Heart right ventricle (tissue), 16 donors: Measurements from ENCODE around the gene NAA20. TPM values are rescaled to one million over a fixed set of nuclear protein-coding genes. Genes with fewer than 3 reads are reported as not detected.
A peak's percentile ranks its signal among the peaks of the same experiment; 100 is the strongest.

Experiments used
- ATAC-seq, 8 donors: fragments of 200-7000 bp; cut with Tn5 transposase; one replicate each; pipeline ENCODE4 v1.9.1; 2020; ENCODE audit warnings: mild to moderate bottlenecking in 8 of 8, moderate library complexity in 8 of 8, moderate number of reproducible peaks in 1 of 8
- DNase-seq, 2 donors: peaks; one replicate each; pipeline ENCODE4 v3.0.0-alpha.2; 2020
- H3K27ac ChIP-seq, 10 donors: fragments of 200-600 bp; sonication (generic) in 2 of 10; one replicate each; pipeline versions ENCODE4 v1.5.0 to v1.8.0; 2020 to 2022; ENCODE audit warnings: mild to moderate bottlenecking in 3 of 10
- H3K27me3 ChIP-seq, 7 donors: fragments of 200-600 bp; one replicate each; pipeline ENCODE4 v1.8.0; 2021 to 2022; ENCODE audit warnings: mild to moderate bottlenecking in 2 of 7
- H3K36me3 ChIP-seq, 9 donors: fragments of 200-600 bp; sonication (generic) in 1 of 9; one replicate each; pipeline versions ENCODE4 v1.5.0 to v1.8.0; 2020 to 2022; ENCODE audit warnings: mild to moderate bottlenecking in 2 of 9
- H3K4me1 ChIP-seq, 9 donors: fragments of 200-600 bp; sonication (generic) in 1 of 9; one replicate each; pipeline versions ENCODE4 v1.5.0 to v1.8.0; 2020 to 2022; ENCODE audit warnings: mild to moderate bottlenecking in 4 of 9
- H3K4me3 ChIP-seq, 10 donors: fragments of 200-600 bp; sonication (generic) in 2 of 10; one replicate each; pipeline versions ENCODE4 v1.5.0 to v1.8.0; 2020 to 2022; ENCODE audit warnings: mild to moderate bottlenecking in 7 of 10, moderate library complexity in 2 of 10
- H3K9me3 ChIP-seq, 11 donors: fragments of 200-600 bp in 10 of 11; sonication (generic) in 2 of 11; one replicate each; pipeline versions ENCODE4 v1.5.0 to v1.8.0; 2013 to 2022; ENCODE audit warnings: mild to moderate bottlenecking in 2 of 11, control low read depth in 1 of 11, moderate library complexity in 1 of 11
- CTCF ChIP-seq, 9 donors: fragments of 200-600 bp; sonication (generic) in 2 of 9; IDR thresholded peaks; one replicate each; pipeline versions ENCODE4 v1.5.0 to v1.8.0; 2021 to 2022; ENCODE audit warnings: antibody characterized with exemption in 9 of 9, mild to moderate bottlenecking in 5 of 9, moderate library complexity in 1 of 9
- WGBS, 2 donors: extraction: QIAGEN DNeasy Blood & Tissue Kit; methylation state at CpG; one replicate each; pipeline ENCODE4 v1.1.7; 2013; ENCODE audit warnings: inconsistent platforms in 1 of 2; 5-methylcytosine and 5-hydroxymethylcytosine counted together
- intact Hi-C, 10 donors: fragments of 100-400 bp; cut with DNase I; formaldehyde crosslinking; loops; one replicate each; pipeline versions ENCODE4 v1.11.1 to v1.14.2; 2022
- long read RNA-seq, 3 donors: library from polyadenylated mRNA; unstranded; transcript quantifications; one replicate each; pipeline ENCODE4 v2.0.0, GENCODE V29; 2020 to 2021
- polyA plus RNA-seq, 2 donors: library from polyadenylated mRNA; stranded (reverse); fragments of 200-250 nt; gene quantifications; one replicate each; pipeline ENCODE4 v1.2.3, GENCODE V29; 2013
- total RNA-seq, 10 donors: library from RNA; stranded (reverse); fragmentation: NEBNext Ultra II Directional in 3 of 10; extraction: Animal tissue kit (Norgen Biotek cat#: 25700) in 3 of 10; gene quantifications; one replicate each; pipeline versions ENCODE4 v1.2.1 to v1.2.4, GENCODE V29; 2021 to 2023
- donor health status: Arrhythmogenic right ventricular cardiomyopathy.
- donor health status: ischemic (EF 13 %, LVEDD 7.1; RV severe dilation, severe dysfunction).
- donor health status: healthy with polysubstance abuse.
- donor health status: DM: no; HTN: yes; CAD: no.
- donor health status: DM: no; HTN: no; CAD: no.
- donor health status: ischemic (EF 25% LVEDD 6.9; RV normal size, moderate dysfunction).
- donor health status: ischemic (EF 25% LVEDD 5.7; RV mildly dilated, moderate dysfunction).
- donor health status: healthy.
- donor health status: DM: yes; HTN: yes; CAD: no.
- donor health status: Ischemic cardiomyopathy.
- donor health status: ischemic (EF 35%, LVEDD 5.7; RV mildly dilated, moderate dysfunction).
- donor health status: nonischemic (EF 11% LVEDD 7.7; RV severe dilation, severe dysfunction).
- donor health status: DM: yes; HTN: yes; CAD: no.
- donor health status: PGD.
- donor health status: ischemic (EF 29% LVEDD 5.4; RV normal size, mild dysfunction).
- donor health status: nonischemic (EF 23%, LVEDD 6.1; RV moderate dilation, normal function).

Gene NAA20
- total RNA-seq (10 to 100 TPM; 53.7 to 68.0 (median 62.5) TPM), polyA plus RNA-seq (10 to 100 TPM; 96.4 to 98.1 TPM)
- long read RNA-seq, donor 1, transcript NAA20-202 (6 exons, 1,260 nt), result major isoform, 54 of 66 reads
- long read RNA-seq, donor 1, partial matches to known transcripts, result 4 of 66 reads
- long read RNA-seq, donor 1, other reads (novel, unspliced or antisense), result 8 of 66 reads
- long read RNA-seq, donor 2, transcript NAA20-202 (6 exons, 1,260 nt), result major isoform, 42 of 51 reads
- long read RNA-seq, donor 2, partial matches to known transcripts, result 4 of 51 reads
- long read RNA-seq, donor 2, other reads (novel, unspliced or antisense), result 5 of 51 reads
- long read RNA-seq, donor 3, transcript NAA20-202 (6 exons, 1,260 nt), result major isoform, 57 of 86 reads
- long read RNA-seq, donor 3, partial matches to known transcripts, result 5 of 86 reads
- long read RNA-seq, donor 3, other reads (novel, unspliced or antisense), result 22 of 86 reads

GRCh38 chr20:20017001-20017843 lies at the start of gene NAA20:
Gene NAA20 (plus strand): TSS chr20:20017362. CDS start chr20:20017397, 35 bp downstream.
- peaks cover 2 to 59% (median 41%) of the 10 kb centered on the region in 9 donors for H3K4me1 ChIP-seq
- no peaks in the 10 kb centered on the region for H3K9me3 ChIP-seq
- intact Hi-C loops, result loop anchor here in 1 of 10 donors (5.0 kb wide), 1 partner anchor 325 kb away; no protein-coding TSS in a partner anchor
- DNase-seq (peak; percentile 94), ATAC-seq (peak; percentile 98 to 99 (median 99))
- TF ChIP-seq CTCF (IDR thresholded peaks at IDR 0.05), result peak; percentile 63 to 86 (median 77)
- H3K27ac ChIP-seq, result peak within 1 kb of the TSS; percentile 54 to 91 (median 82)
- WGBS, 2 donors, result 0 to 1% methylated on average over 80 to 81 of the region's 81 CpGs
- no peaks in the 10 kb centered on the region for H3K27me3 ChIP-seq
- H3K4me3 ChIP-seq, result peak within 1 kb of the TSS; percentile 66 to 98 (median 94)
- peaks cover 0 to 18% (median 0%) of the 10 kb centered on the region in 9 donors for H3K36me3 ChIP-seq

GRCh38 chr20:19967445-19967844 lies 49.7 kb upstream of the NAA20 start:
- peak in 3 of 8 donors; percentile 17 to 32 (median 27) for ATAC-seq

DNA sequence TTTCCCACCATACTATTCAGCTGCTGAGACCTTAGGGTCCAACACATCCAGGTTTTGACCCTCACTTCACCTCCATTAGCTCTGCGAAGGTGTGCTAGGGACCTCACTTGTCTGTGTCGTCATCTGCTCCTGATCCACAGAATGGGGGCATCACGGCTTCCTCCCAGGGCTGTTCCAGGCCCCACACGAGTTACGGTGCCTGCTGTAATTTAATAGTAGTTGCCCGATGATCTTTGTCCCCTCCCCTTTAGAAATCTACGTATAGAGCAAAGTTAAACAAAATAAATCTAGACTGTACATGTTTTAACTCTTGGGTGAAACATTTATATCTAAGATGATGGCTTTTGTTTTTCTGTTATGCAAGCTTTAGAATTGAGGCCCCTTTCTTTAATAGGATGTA lies 49.1 kb upstream of the NAA20 start:
- ATAC-seq, result no peak

More at GRCh38 chr20:19967445-19967844, 49.7 kb upstream of the NAA20 start:
- intact Hi-C loops, result no loop called here
- DNase-seq, result no peak
- Histone ChIP-seq H3K27me3 (no peaks in the 10 kb centered on the region), H3K9me3 (no peaks in the 10 kb centered on the region), H3K4me3 (no peak overlapping the region), H3K27ac (no peak overlapping the region), H3K4me1 (peaks cover 0 to 63% (median 27%) of the 10 kb centered on the region in 9 donors), H3K36me3 (peaks cover 0 to 100% (median 47%) of the 10 kb centered on the region in 9 donors)
- TF ChIP-seq CTCF (IDR thresholded peaks at IDR 0.05), result no peak
- WGBS, 2 donors, result 67 to 74% methylated on average over 5 of the region's 5 CpGs

More for the DNA sequence above, 49.1 kb upstream of the NAA20 start:
- Histone ChIP-seq H3K36me3 (peaks cover 0 to 100% (median 52%) of the 10 kb centered on the region in 9 donors), H3K4me1 (peaks cover 1 to 69% (median 31%) of the 10 kb centered on the region in 9 donors), H3K27me3 (no peaks in the 10 kb centered on the region), H3K9me3 (no peaks in the 10 kb centered on the region), H3K27ac (peak overlapping the region in 2 of 10 donors; percentile 26 to 32), H3K4me3 (no peak overlapping the region)
- 91% methylated on average over 7 of the region's 7 CpGs for WGBS, 2 donors
- intact Hi-C loops, result no loop called here
- TF ChIP-seq CTCF (IDR thresholded peaks at IDR 0.05), result no peak
- DNase-seq, result no peak
